Fibroblast of pulmonary artery (primary cell): Measurements from ENCODE around the gene TMEM52.

Source experiments
- DNase-seq: peaks from one replicate; pipeline ENCODE4 v3.0.0-alpha.2; 2010; ENCODE audit warnings: low read depth
- H3K4me3 ChIP-seq: replicated peaks from 2 replicates; pipeline ENCODE4 v1.5.1; 2011; ENCODE audit warnings: low read depth, mild to moderate bottlenecking, control low read depth, low read length, moderate library complexity
- CTCF ChIP-seq: IDR thresholded peaks from 2 replicates; pipeline ENCODE4 v1.5.1; 2011; ENCODE audit warnings: mild to moderate bottlenecking, control low read depth, low read length, inconsistent platforms; ENCODE audit errors: missing control alignments

Gene TMEM52

GRCh38 chr1:1948783-1949182 is 29.7 kb upstream of the TMEM52 start:
- no peak for TF ChIP-seq CTCF
- H3K4me3 ChIP-seq = no peak overlapping the region
- DNase-seq = no peak

GRCh38 chr1:1947493-1947892 is 28.4 kb upstream of the TMEM52 start:
- no peak for DNase-seq
- TF ChIP-seq CTCF = no peak
- H3K4me3 ChIP-seq = no peak overlapping the region

- no peak for TF ChIP-seq CTCF
- DNase-seq = peak; percentile 70
- no peak overlapping the region for H3K4me3 ChIP-seq
These were observed 27.5 kb upstream of the TMEM52 start for GRCh38 chr1:1946540-1946939.

- no peak for TF ChIP-seq CTCF
- H3K4me3 ChIP-seq = no peak overlapping the region
- no peak for DNase-seq
These were observed 26.8 kb upstream of the TMEM52 start for GRCh38 chr1:1945782-1946393.

- H3K4me3 ChIP-seq = no peak overlapping the region
- DNase-seq = peak; percentile 31
- TF ChIP-seq CTCF = peak; percentile 66
These were observed 24.9 kb upstream of the TMEM52 start for GRCh38 chr1:1943834-1944570.

GRCh38 chr1:1942753-1943656 is 23.9 kb upstream of the TMEM52 start:
- DNase-seq = no peak
- TF ChIP-seq CTCF = no peak

More at GRCh38 chr1:1942753-1943656, 23.9 kb upstream of the TMEM52 start:
- H3K4me3 ChIP-seq = no peak overlapping the region
